Trophoblast cell (in vitro differentiated cells and primary cell): ENCODE measurements around the gene C6orf62.

ENCODE experiments used
- DNase-seq, 2 donors: peaks; one replicate each; pipeline ENCODE4 v3.0.0-alpha.2; 2016
- H2AFZ ChIP-seq: 2 replicates; pipeline ENCODE4 v1.6.1; 2013; ENCODE audit warnings: low read length, moderate library complexity, mild to moderate bottlenecking; ENCODE audit not compliant: insufficient read depth, poor library complexity
- H2AK5ac ChIP-seq: 2 replicates; pipeline ENCODE4 v1.6.1; 2013; ENCODE audit warnings: mild to moderate bottlenecking, low read length
- H2BK120ac ChIP-seq: 2 replicates; pipeline ENCODE4 v1.6.1; 2013; ENCODE audit warnings: low read length, mild to moderate bottlenecking, moderate library complexity; ENCODE audit not compliant: insufficient read depth, poor library complexity
- H2BK12ac ChIP-seq: 2 replicates; pipeline ENCODE4 v1.6.1; 2013; ENCODE audit warnings: mild to moderate bottlenecking, low read length, moderate library complexity
- H2BK5ac ChIP-seq: 2 replicates; pipeline ENCODE4 v1.6.1; 2013; ENCODE audit warnings: low read length, low read depth, moderate library complexity, mild to moderate bottlenecking; ENCODE audit not compliant: poor library complexity
- H3K14ac ChIP-seq: 2 replicates; pipeline ENCODE4 v1.6.1; 2013; ENCODE audit warnings: mild to moderate bottlenecking, low read length
- H3K18ac ChIP-seq: 2 replicates; pipeline ENCODE4 v1.6.1; 2013; ENCODE audit warnings: mild to moderate bottlenecking, low read length
- H3K23ac ChIP-seq: 2 replicates; pipeline ENCODE4 v1.6.1; 2013; ENCODE audit warnings: low read length
- H3K27ac ChIP-seq: 2 replicates; pipeline ENCODE4 v1.5.1; 2013; ENCODE audit warnings: low read depth, mild to moderate bottlenecking, inconsistent platforms, low read length, moderate library complexity
- H3K27me3 ChIP-seq: 2 replicates; pipeline ENCODE4 v1.6.1; 2013; ENCODE audit warnings: inconsistent platforms, mild to moderate bottlenecking, low read length, moderate library complexity; ENCODE audit not compliant: insufficient read depth
- H3K36me3 ChIP-seq, 2 experiments: 1 replicate in 1 of 2; 2 replicates in 1 of 2; pipeline ENCODE4 v1.6.1; 2013; ENCODE audit warnings: low read length in 2 of 2, mild to moderate bottlenecking in 2 of 2, moderate library complexity in 1 of 2; ENCODE audit not compliant: insufficient read depth in 2 of 2, control insufficient read depth in 1 of 2
- H3K4ac ChIP-seq: 2 replicates; pipeline ENCODE4 v1.6.1; 2013; ENCODE audit warnings: low read depth, mild to moderate bottlenecking, low read length, moderate library complexity
- H3K4me1 ChIP-seq, 2 experiments: 1 replicate in 1 of 2; 2 replicates in 1 of 2; pipeline ENCODE4 v1.6.1; 2013; ENCODE audit warnings: low read length in 2 of 2, mild to moderate bottlenecking in 2 of 2, moderate library complexity in 1 of 2; ENCODE audit not compliant: insufficient read depth in 2 of 2, control insufficient read depth in 1 of 2
- H3K4me2 ChIP-seq: 2 replicates; pipeline ENCODE4 v1.6.1; 2013; ENCODE audit warnings: inconsistent platforms, mild to moderate bottlenecking, low read length, moderate library complexity
- H3K4me3 ChIP-seq: 2 replicates; pipeline ENCODE4 v1.5.1; 2013; ENCODE audit warnings: mild to moderate bottlenecking, low read depth, low read length, inconsistent platforms
- H3K79me1 ChIP-seq: one replicate; pipeline ENCODE4 v1.6.1; 2013; ENCODE audit warnings: low read length
- H3K79me2 ChIP-seq: 2 replicates; pipeline ENCODE4 v1.6.1; 2013; ENCODE audit warnings: low read length, mild to moderate bottlenecking; ENCODE audit not compliant: control insufficient read depth, insufficient read depth, poor library complexity
- H3K9ac ChIP-seq: 2 replicates; pipeline ENCODE4 v1.6.1; 2013; ENCODE audit warnings: mild to moderate bottlenecking, low read length
- H3K9me3 ChIP-seq: 2 replicates; pipeline ENCODE4 v1.6.1; 2013; ENCODE audit warnings: low read depth, mild to moderate bottlenecking, control low read depth, inconsistent platforms, low read length; ENCODE audit not compliant: insufficient read depth
- H4K12ac ChIP-seq: 2 replicates; pipeline ENCODE4 v1.6.1; 2013; ENCODE audit warnings: low read depth, mild to moderate bottlenecking, low read length, moderate library complexity
- H4K8ac ChIP-seq: 2 replicates; pipeline ENCODE4 v1.6.1; 2013; ENCODE audit warnings: low read depth, mild to moderate bottlenecking, low read length, moderate library complexity
- H4K91ac ChIP-seq: one replicate; pipeline ENCODE4 v1.6.1; 2013; ENCODE audit warnings: low read depth, mild to moderate bottlenecking, low read length, moderate library complexity
- WGBS: extraction: QIAGEN DNeasy Blood & Tissue Kit; methylation state at CpG from one replicate; pipeline ENCODE4 v1.1.7; 2013; ENCODE audit warnings: missing lambda C conversion rate; ENCODE audit not compliant: insufficient read length, insufficient coverage; ENCODE audit errors: extremely low coverage; 5-methylcytosine and 5-hydroxymethylcytosine counted together

C6orf62 gene

DNA sequence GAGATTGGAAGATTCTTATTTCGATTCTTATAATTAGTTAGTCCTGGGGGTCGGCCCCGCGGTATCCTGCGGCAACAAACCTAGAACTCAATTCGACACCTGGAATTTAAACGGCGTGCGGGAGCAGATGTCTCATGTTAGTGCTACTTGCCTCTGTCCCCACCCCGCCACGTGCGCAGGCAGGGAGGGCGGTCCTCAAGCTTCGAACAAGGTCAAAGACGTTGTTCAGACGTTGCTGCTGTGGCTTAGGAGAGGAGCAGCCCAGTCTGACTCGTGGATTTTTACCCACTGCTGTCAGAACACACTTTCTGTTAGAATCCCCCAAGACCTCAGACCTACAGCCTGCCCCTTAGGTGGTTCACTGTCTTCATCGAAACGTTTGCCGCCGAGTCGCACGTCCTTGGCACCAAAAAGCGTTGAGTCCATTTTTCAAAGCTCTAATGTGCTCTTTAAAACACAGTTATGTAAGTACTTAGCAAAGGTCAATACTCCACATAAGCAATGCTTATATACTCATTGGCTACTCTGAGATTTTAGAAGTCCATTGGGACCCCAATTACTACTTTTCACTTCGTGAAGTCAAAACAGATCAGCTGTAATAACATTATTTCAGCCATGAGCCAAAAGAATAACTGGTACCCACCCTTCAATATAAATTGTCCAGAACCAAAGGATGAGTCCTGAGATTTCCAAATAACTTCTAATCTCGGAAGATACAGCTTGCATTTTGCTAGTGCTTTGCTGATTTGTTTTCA lies 2.7 kb upstream of the C6orf62 start:
- Histone ChIP-seq H3K9ac (peak overlapping the region; percentile 79), H3K79me2 (peaks cover 18% of the 10 kb centered on the region), H3K18ac (peak overlapping the region; percentile 80), H3K9me3 (no peaks in the 10 kb centered on the region), H2BK120ac (peak overlapping the region; percentile 1), H2BK5ac (peak overlapping the region; percentile 38), H3K36me3 (peaks cover 1 to 2% of the 10 kb centered on the region in 2 experiments), H3K23ac (no peak overlapping the region), H3K27ac (peak overlapping the region; percentile 87), H3K4ac (peak overlapping the region; percentile 0), H3K4me1 (no peaks in the 10 kb centered on the region), H2AFZ (peak overlapping the region; percentile 13), H3K27me3 (no peaks in the 10 kb centered on the region), H2BK12ac (no peak overlapping the region), H3K4me3 (peak overlapping the region; percentile 67), H4K12ac (peak overlapping the region; percentile 84), H3K4me2 (peak overlapping the region; percentile 74), H4K8ac (peak overlapping the region; percentile 91), H3K14ac (peak overlapping the region; percentile 81), H4K91ac (peak overlapping the region; percentile 59), H2AK5ac (no peak overlapping the region), H3K79me1 (peaks cover 11% of the 10 kb centered on the region)
- no peak for DNase-seq
- no CpG with 5 or more reads among the region's 26 CpGs for WGBS

DNA sequence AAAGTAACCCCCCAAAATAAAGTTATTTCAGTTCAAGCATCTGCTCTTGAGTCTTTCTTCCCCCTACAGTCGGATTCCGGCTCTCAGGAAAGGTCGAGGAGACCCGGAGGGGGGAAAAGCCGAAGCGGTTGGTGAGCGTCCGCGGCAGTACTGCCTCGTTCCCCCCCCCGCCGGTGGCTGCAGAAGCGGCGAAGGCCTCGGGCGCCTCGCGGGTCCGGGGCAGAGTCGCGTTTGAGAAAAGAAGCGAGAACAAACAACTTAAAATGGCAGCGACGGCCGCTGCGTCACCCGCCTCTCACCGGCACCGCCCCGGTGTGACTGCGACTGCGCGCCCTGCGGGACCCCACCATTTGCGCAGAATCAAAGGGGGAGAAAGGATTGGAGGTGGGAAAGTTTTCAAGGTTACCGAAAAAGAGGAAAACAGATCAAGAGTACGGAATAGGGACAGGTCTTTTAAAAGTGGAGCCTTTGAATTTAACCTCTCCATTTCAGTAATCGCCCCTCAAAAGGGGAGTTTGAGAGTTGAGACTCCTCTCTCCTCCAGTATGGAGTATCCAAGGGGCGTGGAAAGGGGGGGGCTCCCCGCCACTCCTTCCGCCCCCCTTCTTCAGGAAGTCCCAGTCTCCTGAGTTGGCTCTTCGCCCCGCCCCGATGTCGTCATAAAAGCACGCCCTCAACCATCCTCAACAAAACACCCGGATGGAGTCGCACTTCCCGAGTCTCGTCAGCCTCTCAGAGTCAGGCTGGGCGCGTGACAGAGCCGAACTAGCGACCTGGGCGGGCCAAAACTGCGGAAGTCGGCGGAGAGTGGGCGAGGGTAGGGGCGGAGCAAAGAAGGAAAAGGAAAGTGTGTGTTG lies 1.9 kb upstream of the C6orf62 start:
- peak overlapping the region; percentile 92 for H4K12ac ChIP-seq
- DNase-seq, result peak; percentile 100
- H2BK12ac ChIP-seq, result no peak overlapping the region
- peak overlapping the region; percentile 93 for H3K9ac ChIP-seq
- H3K27me3 ChIP-seq, result no peaks in the 10 kb centered on the region
- no peaks in the 10 kb centered on the region for H3K4me1 ChIP-seq
- peak overlapping the region; percentile 98 for H3K14ac ChIP-seq
- peak overlapping the region; percentile 93 for H3K4me3 ChIP-seq
- no peaks in the 10 kb centered on the region for H3K9me3 ChIP-seq
- H4K91ac ChIP-seq, result peak overlapping the region; percentile 97
- peaks cover 3% of the 10 kb centered on the region in 2 experiments for H3K36me3 ChIP-seq
- H2AFZ ChIP-seq, result peak overlapping the region; percentile 50
- H3K23ac ChIP-seq, result no peak overlapping the region
- H3K4me2 ChIP-seq, result peak overlapping the region; percentile 74
- H3K79me2 ChIP-seq, result peaks cover 19% of the 10 kb centered on the region
- WGBS, result no CpG with 5 or more reads among the region's 60 CpGs
- H2BK5ac ChIP-seq, result peak overlapping the region; percentile 93
- H3K18ac ChIP-seq, result peak overlapping the region; percentile 99
- H3K27ac ChIP-seq, result peak overlapping the region; percentile 96
- H3K4ac ChIP-seq, result peak overlapping the region; percentile 97
- H3K79me1 ChIP-seq, result peaks cover 11% of the 10 kb centered on the region
- H2BK120ac ChIP-seq, result peak overlapping the region; percentile 70
- H4K8ac ChIP-seq, result peak overlapping the region; percentile 91
- H2AK5ac ChIP-seq, result peak overlapping the region; percentile 99

DNA sequence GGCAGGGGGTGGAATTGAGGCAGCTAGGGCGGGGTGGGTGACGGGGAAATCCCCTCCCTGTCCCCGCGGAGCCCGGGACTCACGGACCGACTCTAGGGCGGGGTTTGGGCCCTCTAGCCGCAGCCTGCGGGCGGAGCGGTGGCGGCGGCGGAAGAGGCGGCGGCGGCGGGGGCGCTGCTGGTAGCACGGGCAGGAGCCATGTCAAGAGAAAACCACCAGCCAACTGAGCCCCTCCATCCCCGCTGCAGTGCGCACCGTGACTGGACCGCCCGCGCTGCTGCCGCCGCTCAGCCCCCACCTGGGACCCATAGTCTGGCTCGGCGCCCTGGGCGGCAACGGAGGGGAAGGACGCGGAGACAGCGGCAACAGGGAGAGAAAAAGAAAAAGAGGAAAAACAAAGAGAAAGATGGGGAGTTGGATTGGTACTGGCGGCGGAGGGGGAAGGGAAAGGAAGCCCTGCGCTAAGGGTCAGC lies 1.2 kb upstream of the C6orf62 start:
- H4K12ac ChIP-seq, result peak overlapping the region; percentile 92
- peak overlapping the region; percentile 70 for H2BK120ac ChIP-seq
- H3K27me3 ChIP-seq, result no peaks in the 10 kb centered on the region
- WGBS, result no CpG with 5 or more reads among the region's 39 CpGs
- H3K4me1 ChIP-seq, result no peaks in the 10 kb centered on the region
- H3K9me3 ChIP-seq, result no peaks in the 10 kb centered on the region
- H2BK5ac ChIP-seq, result peak overlapping the region; percentile 93
- peak overlapping the region; percentile 99 for H2AK5ac ChIP-seq
- peak overlapping the region; percentile 29 for H3K4me2 ChIP-seq
- H4K91ac ChIP-seq, result peak overlapping the region; percentile 97
- H3K4me3 ChIP-seq, result peak overlapping the region; percentile 93
- H3K23ac ChIP-seq, result no peak overlapping the region
- peaks cover 19% of the 10 kb centered on the region for H3K79me2 ChIP-seq
- H3K79me1 ChIP-seq, result peaks cover 11% of the 10 kb centered on the region
- peak overlapping the region; percentile 50 for H2AFZ ChIP-seq
- H4K8ac ChIP-seq, result peak overlapping the region; percentile 91
- peak overlapping the region; percentile 32 for H2BK12ac ChIP-seq
- H3K18ac ChIP-seq, result peak overlapping the region; percentile 99
- H3K36me3 ChIP-seq, result peaks cover 6 to 7% of the 10 kb centered on the region in 2 experiments
- peak; percentile 74 to 76 for DNase-seq
- peak overlapping the region; percentile 96 for H3K27ac ChIP-seq
- H3K14ac ChIP-seq, result peak overlapping the region; percentile 98
- peak overlapping the region; percentile 93 for H3K9ac ChIP-seq
- peak overlapping the region; percentile 97 for H3K4ac ChIP-seq

DNA sequence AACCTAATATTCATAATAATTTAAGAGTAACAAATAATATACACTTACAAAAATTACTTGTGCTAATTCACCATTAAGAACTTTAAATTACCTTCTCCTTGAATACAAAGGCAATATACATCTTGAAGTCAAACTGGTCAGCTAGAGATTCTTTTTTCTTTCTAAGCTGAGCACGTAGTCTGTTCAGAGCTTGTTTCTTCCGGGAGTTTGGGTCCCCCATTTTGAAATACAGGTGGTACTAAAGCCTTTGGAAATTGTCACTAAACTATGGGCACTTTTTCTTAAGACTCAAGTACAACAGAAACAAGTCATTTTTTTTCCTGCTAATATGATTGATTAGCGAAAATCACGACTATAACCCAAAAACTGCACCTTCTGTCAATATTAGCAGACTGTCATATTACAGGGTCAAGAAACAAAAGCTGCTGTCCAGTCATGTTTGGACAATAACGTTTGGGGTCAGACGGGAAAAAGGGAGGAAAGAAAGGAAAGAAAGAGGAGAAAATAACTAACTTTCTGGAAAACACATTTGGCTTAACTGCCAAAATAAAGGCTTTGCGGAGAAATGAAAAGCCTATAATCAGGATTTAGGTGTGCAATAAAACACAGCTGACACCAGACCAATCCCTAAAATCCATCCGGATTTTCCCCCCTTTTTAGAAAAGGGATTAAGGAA lies 367 bp downstream of the C6orf62 start:
- Histone ChIP-seq H3K9ac (no peak overlapping the region), H2BK5ac (no peak overlapping the region), H3K4ac (peak overlapping the region; percentile 80), H4K8ac (no peak overlapping the region), H3K9me3 (no peaks in the 10 kb centered on the region), H3K79me1 (peaks cover 11% of the 10 kb centered on the region), H3K79me2 (peaks cover 19% of the 10 kb centered on the region), H3K27ac (no peak overlapping the region), H4K91ac (no peak overlapping the region), H3K23ac (no peak overlapping the region), H2AFZ (no peak overlapping the region), H3K36me3 (peaks cover 10 to 11% of the 10 kb centered on the region in 2 experiments), H3K18ac (no peak overlapping the region), H3K4me3 (no peak overlapping the region), H3K4me1 (no peaks in the 10 kb centered on the region), H2BK120ac (no peak overlapping the region), H2BK12ac (no peak overlapping the region), H3K27me3 (no peaks in the 10 kb centered on the region), H3K14ac (no peak overlapping the region), H2AK5ac (no peak overlapping the region), H4K12ac (no peak overlapping the region), H3K4me2 (peak overlapping the region; percentile 65)
- DNase-seq, result no peak
- WGBS, result no CpG with 5 or more reads among the region's 8 CpGs
